ENCODE data around the gene DMD. TPM values are rescaled to one million over a fixed set of nuclear protein-coding genes. Genes with fewer than 3 reads are reported as not detected.

Gene DMD
- total and polyA plus RNA-seq, 2 of the 8 experiments (the other 6 are each of a cell fraction or from before 2014, with no cell fraction given) = 4.8 to 7.4 TPM

DNA sequence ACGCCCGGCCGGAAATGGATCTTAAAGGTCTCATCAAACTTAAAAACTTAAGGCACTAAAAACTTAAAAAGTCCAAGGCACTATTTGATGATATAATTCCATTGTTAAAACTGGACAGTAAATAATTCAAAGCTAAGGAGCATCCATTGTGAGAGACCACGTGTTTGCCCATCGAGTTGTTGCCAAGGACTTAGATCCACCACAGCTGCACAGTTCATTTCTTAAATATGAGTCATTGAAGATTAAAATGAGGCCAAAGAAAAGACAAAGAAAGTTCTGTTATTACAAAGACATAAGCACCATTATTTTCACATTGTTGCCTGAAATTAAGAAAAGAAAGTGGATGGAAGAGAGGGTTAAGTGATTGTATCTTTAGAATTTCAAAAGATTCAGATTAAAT, 1728.0 kb downstream of the DMD start (continued):
- TF ChIP-seq, protein P1, sequence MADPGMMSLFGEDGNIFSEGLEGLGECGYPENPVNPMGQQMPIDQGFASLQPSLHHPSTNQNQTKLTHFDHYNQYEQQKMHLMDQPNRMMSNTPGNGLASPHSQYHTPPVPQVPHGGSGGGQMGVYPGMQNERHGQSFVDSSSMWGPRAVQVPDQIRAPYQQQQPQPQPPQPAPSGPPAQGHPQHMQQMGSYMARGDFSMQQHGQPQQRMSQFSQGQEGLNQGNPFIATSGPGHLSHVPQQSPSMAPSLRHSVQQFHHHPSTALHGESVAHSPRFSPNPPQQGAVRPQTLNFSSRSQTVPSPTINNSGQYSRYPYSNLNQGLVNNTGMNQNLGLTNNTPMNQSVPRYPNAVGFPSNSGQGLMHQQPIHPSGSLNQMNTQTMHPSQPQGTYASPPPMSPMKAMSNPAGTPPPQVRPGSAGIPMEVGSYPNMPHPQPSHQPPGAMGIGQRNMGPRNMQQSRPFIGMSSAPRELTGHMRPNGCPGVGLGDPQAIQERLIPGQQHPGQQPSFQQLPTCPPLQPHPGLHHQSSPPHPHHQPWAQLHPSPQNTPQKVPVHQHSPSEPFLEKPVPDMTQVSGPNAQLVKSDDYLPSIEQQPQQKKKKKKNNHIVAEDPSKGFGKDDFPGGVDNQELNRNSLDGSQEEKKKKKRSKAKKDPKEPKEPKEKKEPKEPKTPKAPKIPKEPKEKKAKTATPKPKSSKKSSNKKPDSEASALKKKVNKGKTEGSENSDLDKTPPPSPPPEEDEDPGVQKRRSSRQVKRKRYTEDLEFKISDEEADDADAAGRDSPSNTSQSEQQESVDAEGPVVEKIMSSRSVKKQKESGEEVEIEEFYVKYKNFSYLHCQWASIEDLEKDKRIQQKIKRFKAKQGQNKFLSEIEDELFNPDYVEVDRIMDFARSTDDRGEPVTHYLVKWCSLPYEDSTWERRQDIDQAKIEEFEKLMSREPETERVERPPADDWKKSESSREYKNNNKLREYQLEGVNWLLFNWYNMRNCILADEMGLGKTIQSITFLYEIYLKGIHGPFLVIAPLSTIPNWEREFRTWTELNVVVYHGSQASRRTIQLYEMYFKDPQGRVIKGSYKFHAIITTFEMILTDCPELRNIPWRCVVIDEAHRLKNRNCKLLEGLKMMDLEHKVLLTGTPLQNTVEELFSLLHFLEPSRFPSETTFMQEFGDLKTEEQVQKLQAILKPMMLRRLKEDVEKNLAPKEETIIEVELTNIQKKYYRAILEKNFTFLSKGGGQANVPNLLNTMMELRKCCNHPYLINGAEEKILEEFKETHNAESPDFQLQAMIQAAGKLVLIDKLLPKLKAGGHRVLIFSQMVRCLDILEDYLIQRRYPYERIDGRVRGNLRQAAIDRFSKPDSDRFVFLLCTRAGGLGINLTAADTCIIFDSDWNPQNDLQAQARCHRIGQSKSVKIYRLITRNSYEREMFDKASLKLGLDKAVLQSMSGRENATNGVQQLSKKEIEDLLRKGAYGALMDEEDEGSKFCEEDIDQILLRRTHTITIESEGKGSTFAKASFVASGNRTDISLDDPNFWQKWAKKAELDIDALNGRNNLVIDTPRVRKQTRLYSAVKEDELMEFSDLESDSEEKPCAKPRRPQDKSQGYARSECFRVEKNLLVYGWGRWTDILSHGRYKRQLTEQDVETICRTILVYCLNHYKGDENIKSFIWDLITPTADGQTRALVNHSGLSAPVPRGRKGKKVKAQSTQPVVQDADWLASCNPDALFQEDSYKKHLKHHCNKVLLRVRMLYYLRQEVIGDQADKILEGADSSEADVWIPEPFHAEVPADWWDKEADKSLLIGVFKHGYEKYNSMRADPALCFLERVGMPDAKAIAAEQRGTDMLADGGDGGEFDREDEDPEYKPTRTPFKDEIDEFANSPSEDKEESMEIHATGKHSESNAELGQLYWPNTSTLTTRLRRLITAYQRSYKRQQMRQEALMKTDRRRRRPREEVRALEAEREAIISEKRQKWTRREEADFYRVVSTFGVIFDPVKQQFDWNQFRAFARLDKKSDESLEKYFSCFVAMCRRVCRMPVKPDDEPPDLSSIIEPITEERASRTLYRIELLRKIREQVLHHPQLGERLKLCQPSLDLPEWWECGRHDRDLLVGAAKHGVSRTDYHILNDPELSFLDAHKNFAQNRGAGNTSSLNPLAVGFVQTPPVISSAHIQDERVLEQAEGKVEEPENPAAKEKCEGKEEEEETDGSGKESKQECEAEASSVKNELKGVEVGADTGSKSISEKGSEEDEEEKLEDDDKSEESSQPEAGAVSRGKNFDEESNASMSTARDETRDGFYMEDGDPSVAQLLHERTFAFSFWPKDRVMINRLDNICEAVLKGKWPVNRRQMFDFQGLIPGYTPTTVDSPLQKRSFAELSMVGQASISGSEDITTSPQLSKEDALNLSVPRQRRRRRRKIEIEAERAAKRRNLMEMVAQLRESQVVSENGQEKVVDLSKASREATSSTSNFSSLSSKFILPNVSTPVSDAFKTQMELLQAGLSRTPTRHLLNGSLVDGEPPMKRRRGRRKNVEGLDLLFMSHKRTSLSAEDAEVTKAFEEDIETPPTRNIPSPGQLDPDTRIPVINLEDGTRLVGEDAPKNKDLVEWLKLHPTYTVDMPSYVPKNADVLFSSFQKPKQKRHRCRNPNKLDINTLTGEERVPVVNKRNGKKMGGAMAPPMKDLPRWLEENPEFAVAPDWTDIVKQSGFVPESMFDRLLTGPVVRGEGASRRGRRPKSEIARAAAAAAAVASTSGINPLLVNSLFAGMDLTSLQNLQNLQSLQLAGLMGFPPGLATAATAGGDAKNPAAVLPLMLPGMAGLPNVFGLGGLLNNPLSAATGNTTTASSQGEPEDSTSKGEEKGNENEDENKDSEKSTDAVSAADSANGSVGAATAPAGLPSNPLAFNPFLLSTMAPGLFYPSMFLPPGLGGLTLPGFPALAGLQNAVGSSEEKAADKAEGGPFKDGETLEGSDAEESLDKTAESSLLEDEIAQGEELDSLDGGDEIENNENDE (IDR thresholded peaks at IDR 0.05; ENCODE audit: insufficient replicate concordance, low read length) = no peak
- TF ChIP-seq GABPA (IDR thresholded peaks at IDR 0.05; ENCODE audit: borderline replicate concordance, insufficient read depth, low read length) = no peak
- no peak for TF ChIP-seq SP2 (IDR thresholded peaks at IDR 0.05; ENCODE audit: low read length)
- no peak for TF ChIP-seq CHD2 (IDR thresholded peaks at IDR 0.05; ENCODE audit: low read length)

All from H1 (cell line).